ENCODE data around the gene TAF11L7. TPM values are rescaled to one million over a fixed set of nuclear protein-coding genes. Genes with fewer than 3 reads are reported as not detected.
"Not testable (repeated sequence)": the region's sequence is repeated elsewhere in the genome, so short reads cannot be mapped to it uniquely, and the experiment has no call there.

TAF11L7 gene
- total RNA-seq = not detected

- H3K9me3 Mint-ChIP-seq (ENCODE audit: insufficient read depth); H3K27ac Mint-ChIP-seq; ATAC-seq; H3K36me3 Mint-ChIP-seq (ENCODE audit: low read depth); POLR2A ChIA-PET; H3K27me3 Mint-ChIP-seq (ENCODE audit: low read depth); H3K4me3 Mint-ChIP-seq; DNase-seq; H3K4me1 Mint-ChIP-seq (ENCODE audit: low read depth); CTCF ChIA-PET: not testable (repeated sequence)
These were observed at the start of gene TAF11L7 for GRCh38 chr5:17585658-17586057. TSS of gene TAF11L7 (minus strand) at chr5:17585758.

GRCh38 chr5:17634160-17634559 is 48.6 kb upstream of the TAF11L7 start, which contains the start of gene TAF11L14:
TSS of gene TAF11L14 (plus strand) at chr5:17634460.
- H3K36me3 Mint-ChIP-seq (ENCODE audit: low read depth) = no peaks in the 10 kb centered on the region
- no peaks in the 10 kb centered on the region for H3K27me3 Mint-ChIP-seq (ENCODE audit: low read depth)
- no peak within 1 kb of the TSS for H3K27ac Mint-ChIP-seq
- ChIA-PET POLR2A (no interaction called here), CTCF (no interaction called here)
- H3K9me3 Mint-ChIP-seq (ENCODE audit: insufficient read depth) = peaks cover 5% of the 10 kb centered on the region
- H3K4me3 Mint-ChIP-seq = no peak within 1 kb of the TSS
- ATAC-seq (no peak), DNase-seq (no peak)
- H3K4me1 Mint-ChIP-seq (ENCODE audit: low read depth) = no peaks in the 10 kb centered on the region

- H3K27ac Mint-ChIP-seq; H3K36me3 Mint-ChIP-seq (ENCODE audit: low read depth); H3K9me3 Mint-ChIP-seq (ENCODE audit: insufficient read depth); ATAC-seq; H3K4me1 Mint-ChIP-seq (ENCODE audit: low read depth); H3K27me3 Mint-ChIP-seq (ENCODE audit: low read depth); DNase-seq; H3K4me3 Mint-ChIP-seq; CTCF ChIA-PET; POLR2A ChIA-PET: not testable (repeated sequence)
These were observed 46.2 kb upstream of the TAF11L7 start, which contains the start of gene TAF11L13 for GRCh38 chr5:17631788-17632187. TSS of gene TAF11L13 (plus strand) at chr5:17632088.

- Mint-ChIP-seq H3K4me1 (ENCODE audit: low read depth) (no peaks in the 10 kb centered on the region), H3K36me3 (ENCODE audit: low read depth) (no peaks in the 10 kb centered on the region), H3K27ac (no peak overlapping the region), H3K27me3 (ENCODE audit: low read depth) (no peaks in the 10 kb centered on the region), H3K4me3 (no peak overlapping the region), H3K9me3 (ENCODE audit: insufficient read depth) (peaks cover 4% of the 10 kb centered on the region)
- ATAC-seq (no peak), DNase-seq (no peak)
- ChIA-PET CTCF (no interaction called here), POLR2A (no interaction called here)
These were observed 40.1 kb upstream of the TAF11L7 start for GRCh38 chr5:17625686-17626085.

- ATAC-seq (no peak), DNase-seq (no peak)
- Mint-ChIP-seq H3K4me1 (ENCODE audit: low read depth) (no peaks in the 10 kb centered on the region), H3K27me3 (ENCODE audit: low read depth) (no peaks in the 10 kb centered on the region), H3K4me3 (no peak overlapping the region), H3K36me3 (ENCODE audit: low read depth) (no peaks in the 10 kb centered on the region), H3K9me3 (ENCODE audit: insufficient read depth) (peaks cover 10% of the 10 kb centered on the region), H3K27ac (no peak overlapping the region)
- ChIA-PET POLR2A (no interaction called here), CTCF (no interaction called here)
These were observed 35.1 kb upstream of the TAF11L7 start for GRCh38 chr5:17620627-17621026.

GRCh38 chr5:17619354-17619753 is 33.8 kb upstream of the TAF11L7 start:
- Mint-ChIP-seq H3K27ac (no peak overlapping the region), H3K9me3 (ENCODE audit: insufficient read depth) (peaks cover 6% of the 10 kb centered on the region), H3K27me3 (ENCODE audit: low read depth) (no peaks in the 10 kb centered on the region), H3K4me1 (ENCODE audit: low read depth) (no peaks in the 10 kb centered on the region), H3K36me3 (ENCODE audit: low read depth) (no peaks in the 10 kb centered on the region), H3K4me3 (no peak overlapping the region)
- POLR2A ChIA-PET = no interaction called here
- CTCF ChIA-PET = no interaction called here
- ATAC-seq = no peak
- DNase-seq = no peak

GRCh38 chr5:17614872-17615605 is 29.5 kb upstream of the TAF11L7 start:
- ChIA-PET CTCF (no interaction called here), POLR2A (no interaction called here)
- DNase-seq = no peak
- H3K4me1 Mint-ChIP-seq (ENCODE audit: low read depth) = no peaks in the 10 kb centered on the region
- no peaks in the 10 kb centered on the region for H3K27me3 Mint-ChIP-seq (ENCODE audit: low read depth)
- H3K9me3 Mint-ChIP-seq (ENCODE audit: insufficient read depth) = peaks cover 6% of the 10 kb centered on the region
- ATAC-seq = no peak
- no peaks in the 10 kb centered on the region for H3K36me3 Mint-ChIP-seq (ENCODE audit: low read depth)
- H3K4me3 Mint-ChIP-seq = no peak overlapping the region
- H3K27ac Mint-ChIP-seq = no peak overlapping the region

GRCh38 chr5:17610092-17610491 is 24.5 kb upstream of the TAF11L7 start, which contains the start of gene TAF11L12:
TSS of gene TAF11L12 (plus strand) at chr5:17610392.
- ATAC-seq; H3K4me1 Mint-ChIP-seq (ENCODE audit: low read depth); POLR2A ChIA-PET: not testable (repeated sequence)

GRCh38 chr5:17607461-17607860 is 21.9 kb upstream of the TAF11L7 start:
- ATAC-seq; H3K27me3 Mint-ChIP-seq (ENCODE audit: low read depth); H3K4me3 Mint-ChIP-seq; H3K4me1 Mint-ChIP-seq (ENCODE audit: low read depth); DNase-seq; POLR2A ChIA-PET; H3K36me3 Mint-ChIP-seq (ENCODE audit: low read depth); H3K27ac Mint-ChIP-seq; CTCF ChIA-PET: not testable (repeated sequence)
- peaks cover 10% of the 10 kb centered on the region for H3K9me3 Mint-ChIP-seq (ENCODE audit: insufficient read depth)

More at GRCh38 chr5:17610092-17610491, 24.5 kb upstream of the TAF11L7 start, which contains the start of gene TAF11L12:
- H3K36me3 Mint-ChIP-seq (ENCODE audit: low read depth); H3K27ac Mint-ChIP-seq; H3K9me3 Mint-ChIP-seq (ENCODE audit: insufficient read depth); DNase-seq; H3K27me3 Mint-ChIP-seq (ENCODE audit: low read depth); H3K4me3 Mint-ChIP-seq; CTCF ChIA-PET: not testable (repeated sequence)

GRCh38 chr5:17604951-17605350 is 19.4 kb upstream of the TAF11L7 start:
- POLR2A ChIA-PET = no interaction called here
- H3K27me3 Mint-ChIP-seq (ENCODE audit: low read depth) = no peaks in the 10 kb centered on the region
- no peak overlapping the region for H3K4me3 Mint-ChIP-seq
- CTCF ChIA-PET = no interaction called here
- ATAC-seq (no peak), DNase-seq (no peak)
- H3K4me1 Mint-ChIP-seq (ENCODE audit: low read depth) = no peaks in the 10 kb centered on the region
- no peak overlapping the region for H3K27ac Mint-ChIP-seq
- H3K36me3 Mint-ChIP-seq (ENCODE audit: low read depth) = no peaks in the 10 kb centered on the region
- H3K9me3 Mint-ChIP-seq (ENCODE audit: insufficient read depth) = peaks cover 18% of the 10 kb centered on the region

GRCh38 chr5:17603880-17604279 is 18.3 kb upstream of the TAF11L7 start, which contains the start of gene TAF11L11:
TSS of gene TAF11L11 (plus strand) at chr5:17604183.
- ATAC-seq = not testable (repeated sequence)

GRCh38 chr5:17597728-17598127 is 12.2 kb upstream of the TAF11L7 start, which contains the start of gene TAF11L10:
TSS of gene TAF11L10 (minus strand) at chr5:17597828.
- H3K4me1 Mint-ChIP-seq (ENCODE audit: low read depth); H3K27ac Mint-ChIP-seq: not testable (repeated sequence)

More at GRCh38 chr5:17603880-17604279, 18.3 kb upstream of the TAF11L7 start, which contains the start of gene TAF11L11:
- H3K4me1 Mint-ChIP-seq (ENCODE audit: low read depth); CTCF ChIA-PET; H3K27ac Mint-ChIP-seq; H3K4me3 Mint-ChIP-seq; H3K27me3 Mint-ChIP-seq (ENCODE audit: low read depth); H3K36me3 Mint-ChIP-seq (ENCODE audit: low read depth); DNase-seq; POLR2A ChIA-PET: not testable (repeated sequence)
- peaks cover 24% of the 10 kb centered on the region for H3K9me3 Mint-ChIP-seq (ENCODE audit: insufficient read depth)

More at GRCh38 chr5:17597728-17598127, 12.2 kb upstream of the TAF11L7 start, which contains the start of gene TAF11L10:
- H3K36me3 Mint-ChIP-seq (ENCODE audit: low read depth); CTCF ChIA-PET; H3K27me3 Mint-ChIP-seq (ENCODE audit: low read depth); POLR2A ChIA-PET; ATAC-seq; DNase-seq; H3K4me3 Mint-ChIP-seq: not testable (repeated sequence)
- H3K9me3 Mint-ChIP-seq (ENCODE audit: insufficient read depth) = peaks cover 15% of the 10 kb centered on the region
